ENCODE results near the gene MEN1.

- no peak for TF ChIP-seq POLR2A (IDR thresholded peaks at IDR 0.05)
- TF ChIP-seq CTCF (IDR thresholded peaks at IDR 0.05) = peak in 1 of 3 donors; percentile 30
Observed at GRCh38 chr11:64848826-64849597, 38.7 kb upstream of the MEN1 start.
